H1 (cell line): ENCODE data around the gene TTLL1. TPM values are rescaled to one million over a fixed set of nuclear protein-coding genes. Genes with fewer than 3 reads are reported as not detected.

Source experiments
- CTCF ChIA-PET: fragments of 300-600 bp; sonication (Branson Sonifier 250); formaldehyde crosslinking; loops from one replicate; lab custom pipeline; 2021; ENCODE audit not compliant: partially characterized antibody; lab: Charles Lee
- POLR2A ChIA-PET: fragments of 300-600 bp; sonication (Branson Sonifier 250); formaldehyde crosslinking; loops from one replicate; lab custom pipeline; 2021; ENCODE audit warnings: inconsistent platforms; ENCODE audit not compliant: partially characterized antibody; lab: Charles Lee
- DNase-seq, 2 experiments: peaks; one replicate each; pipeline versions ENCODE4 v3.0.0 to v3.0.0-alpha.2; 2010 to 2022; ENCODE audit warnings: low spot score in 2 of 2, low read depth in 1 of 2, mixed read lengths in 1 of 2
- FAIRE-seq: peaks from 2 replicates; lab custom pipeline; 2011; peaks lifted over from hg19 to GRCh38; lab: Jason Lieb, UNC
- H2AFZ ChIP-seq: 2 replicates; pipeline ENCODE4 v1.8.1; 2012; ENCODE audit warnings: low read length, inconsistent platforms
- H2AK5ac ChIP-seq: 2 replicates; pipeline ENCODE4 v1.6.1; 2013; ENCODE audit warnings: low read depth, low read length
- H2BK120ac ChIP-seq: replicated peaks from 2 replicates; pipeline ENCODE3; 2013; ENCODE audit warnings: low read depth, low read length, inconsistent platforms
- H2BK12ac ChIP-seq: 2 replicates; pipeline ENCODE4 v1.6.1; 2013; ENCODE audit warnings: low read depth, low read length
- H2BK15ac ChIP-seq: 2 replicates; pipeline ENCODE4 v1.6.1; 2013; ENCODE audit warnings: low read length
- H2BK20ac ChIP-seq: 2 replicates; pipeline ENCODE4 v1.6.1; 2013; ENCODE audit warnings: low read length
- H2BK5ac ChIP-seq: 2 replicates; pipeline ENCODE4 v1.6.1; 2013; ENCODE audit warnings: low read depth, low read length
- H3K14ac ChIP-seq: 2 replicates; pipeline ENCODE4 v1.6.1; 2013; ENCODE audit warnings: inconsistent platforms; ENCODE audit not compliant: insufficient read length
- H3K18ac ChIP-seq: 2 replicates; pipeline ENCODE4 v1.6.1; 2013; ENCODE audit warnings: low read length; ENCODE audit errors: extremely low read depth
- H3K23ac ChIP-seq: 2 replicates; pipeline ENCODE4 v1.6.1; 2013; ENCODE audit warnings: inconsistent platforms; ENCODE audit not compliant: insufficient read length
- H3K23me2 ChIP-seq: 2 replicates; pipeline ENCODE4 v1.6.1; 2013; ENCODE audit warnings: low read depth, low read length
- H3K27ac ChIP-seq: 2 replicates; pipeline ENCODE4 v1.6.1; 2011; ENCODE audit warnings: low read depth, low read length, inconsistent platforms
- H3K27me3 ChIP-seq, 4 experiments: replicated peaks in 1 of 4; 1 replicate in 1 of 4; 2 replicates in 3 of 4; pipeline versions ENCODE4 v1.6.1 to v1.8.1; 2011 to 2013; ENCODE audit warnings: low read length in 3 of 4, mild to moderate bottlenecking in 3 of 4, inconsistent platforms in 2 of 4, mixed read lengths in 2 of 4, moderate library complexity in 1 of 4; ENCODE audit not compliant: control insufficient read depth in 3 of 4, insufficient read depth in 3 of 4; ENCODE audit errors: extremely low read depth in 1 of 4
- H3K36me3 ChIP-seq, 4 experiments: 2 replicates each; pipeline versions ENCODE4 v1.6.1 to v1.8.1; 2011 to 2013; ENCODE audit warnings: mild to moderate bottlenecking in 4 of 4, low read length in 3 of 4, moderate library complexity in 2 of 4, control low read depth in 1 of 4, inconsistent platforms in 1 of 4; ENCODE audit not compliant: insufficient read depth in 4 of 4, control insufficient read depth in 2 of 4
- H3K4ac ChIP-seq: replicated peaks from 2 replicates; pipeline ENCODE3; 2013; ENCODE audit warnings: low read length, low read depth, mixed read lengths, inconsistent platforms; ENCODE audit not compliant: insufficient read length
- H3K4me1 ChIP-seq, 4 experiments: replicated peaks in 1 of 4; 1 replicate in 1 of 4; 2 replicates in 3 of 4; pipeline versions ENCODE4 v1.6.1 to v1.8.1; 2011 to 2013; ENCODE audit warnings: low read length in 3 of 4, inconsistent platforms in 2 of 4, mixed read lengths in 1 of 4; ENCODE audit not compliant: insufficient read depth in 4 of 4, control insufficient read depth in 3 of 4
- H3K4me2 ChIP-seq, 2 experiments: 2 replicates each; pipeline versions ENCODE4 v1.6.1 to v1.8.1; 2011 to 2013; ENCODE audit warnings: low read depth in 2 of 2, low read length in 2 of 2, control low read depth in 1 of 2, inconsistent platforms in 1 of 2, mild to moderate bottlenecking in 1 of 2; ENCODE audit not compliant: insufficient read depth in 1 of 2
- H3K4me3 ChIP-seq, 4 experiments: fragments of 200-600, 300-600 bp in 1 of 4; sonication (generic), shearing (Covaris generic), sonication (Bioruptor Twin) in 1 of 4; 2 replicates each; pipeline versions ENCODE4 v1.5.1 to v1.8.1; 2011 to 2016; ENCODE audit warnings: low read length in 4 of 4, low read depth in 3 of 4, control low read depth in 2 of 4, inconsistent platforms in 2 of 4, mild to moderate bottlenecking in 2 of 4, mixed read lengths in 1 of 4, moderate library complexity in 1 of 4; ENCODE audit not compliant: insufficient read depth in 2 of 4; ENCODE audit errors: extremely low read depth in 1 of 4
- H3K56ac ChIP-seq: replicated peaks from 2 replicates; pipeline ENCODE3; 2013; ENCODE audit warnings: low read depth, mild to moderate bottlenecking, mixed read lengths, low read length, inconsistent platforms; ENCODE audit not compliant: insufficient read length
- H3K79me1 ChIP-seq: 2 replicates; pipeline ENCODE4 v1.6.1; 2013; ENCODE audit warnings: low read depth, low read length, control low read depth
- H3K79me2 ChIP-seq, 2 experiments: 2 replicates each; pipeline versions ENCODE4 v1.6.1 to v1.8.1; 2012 to 2013; ENCODE audit warnings: low read length in 2 of 2, mild to moderate bottlenecking in 2 of 2, inconsistent platforms in 1 of 2; ENCODE audit not compliant: insufficient read depth in 2 of 2, control insufficient read depth in 1 of 2
- H3K9ac ChIP-seq, 4 experiments: replicated peaks in 1 of 4; 1 replicate in 1 of 4; 2 replicates in 3 of 4; pipeline versions ENCODE4 v1.6.1 to v1.8.1; 2011 to 2013; ENCODE audit warnings: low read depth in 3 of 4, low read length in 3 of 4, control low read depth in 2 of 4, mild to moderate bottlenecking in 2 of 4, moderate library complexity in 2 of 4, inconsistent platforms in 1 of 4; ENCODE audit errors: extremely low read depth in 1 of 4
- H3K9me3 ChIP-seq, 2 experiments: 2 replicates each; pipeline versions ENCODE4 v1.6.1 to v1.8.1; 2012 to 2013; ENCODE audit warnings: mild to moderate bottlenecking in 2 of 2, moderate library complexity in 2 of 2, control low read depth in 1 of 2, inconsistent platforms in 1 of 2, low read depth in 1 of 2, low read length in 1 of 2, mixed read lengths in 1 of 2; ENCODE audit not compliant: insufficient read depth in 2 of 2
- H4K20me1 ChIP-seq, 2 experiments: replicated peaks in 1 of 2; 2 replicates each; pipeline versions ENCODE3 to v1.8.1; 2011 to 2013; ENCODE audit warnings: inconsistent platforms in 2 of 2, low read length in 2 of 2, mild to moderate bottlenecking in 1 of 2; ENCODE audit not compliant: insufficient read depth in 2 of 2, control insufficient read depth in 1 of 2
- H4K5ac ChIP-seq: 2 replicates; pipeline ENCODE4 v1.6.1; 2013; ENCODE audit warnings: low read length, low read depth, mixed read lengths, inconsistent platforms; ENCODE audit not compliant: insufficient read length
- H4K8ac ChIP-seq: 2 replicates; pipeline ENCODE4 v1.8.0; 2013; ENCODE audit warnings: mild to moderate bottlenecking, moderate library complexity, low read length, inconsistent platforms; ENCODE audit not compliant: insufficient read depth; ENCODE audit errors: extremely low read depth
- H4K91ac ChIP-seq: replicated peaks from 2 replicates; pipeline ENCODE3; 2013; ENCODE audit warnings: low read length, mixed read lengths, inconsistent platforms; ENCODE audit not compliant: insufficient read length
- NANOG ChIP-seq: IDR thresholded peaks from 2 replicates; pipeline ENCODE4 v1.6.1; 2011; ENCODE audit warnings: low read length, low read depth, mild to moderate bottlenecking, inconsistent platforms; ENCODE audit not compliant: insufficient read depth, poor library complexity, severe bottlenecking
- POLR2AphosphoS5 ChIP-seq: IDR thresholded peaks from 2 replicates; pipeline ENCODE4 v1.6.1; 2011; ENCODE audit warnings: low read depth, low read length
- RNF2 ChIP-seq: fragments of 200-900, 300-1000 bp; sonication (generic); IDR thresholded peaks from 2 replicates; pipeline ENCODE4 v1.7.1; 2016; ENCODE audit warnings: borderline replicate concordance, low read depth, mild to moderate bottlenecking, antibody characterized with exemption, low read length; ENCODE audit not compliant: poor library complexity, severe bottlenecking; ENCODE audit errors: missing control alignments
- SIN3A ChIP-seq, 2 experiments: IDR thresholded peaks in 1 of 2; conservative IDR thresholded peaks in 1 of 2; 2 replicates each; pipeline ENCODE4 v1.6.1; 2011 to 2012; ENCODE audit warnings: low read length in 2 of 2, improper control_type of control experiment in 1 of 2, low read depth in 1 of 2, mild to moderate bottlenecking in 1 of 2
- YY1 ChIP-seq: IDR thresholded peaks from 2 replicates; pipeline ENCODE4 v1.6.1; 2011; ENCODE audit warnings: low read depth, mild to moderate bottlenecking, low read length
- WGBS, 2 experiments: shearing (Covaris generic) in 1 of 2; methylation state at CpG; one replicate each; pipeline versions ENCODE4 v1.1.6 to v1.1.7; 2013 to 2015; ENCODE audit warnings: low lambda C conversion rate in 2 of 2, mixed read lengths in 2 of 2, inconsistent platforms in 1 of 2, low coverage in 1 of 2, missing lambda C conversion rate in 1 of 2; ENCODE audit not compliant: insufficient replicate concordance in 2 of 2, insufficient coverage in 1 of 2, insufficient read length in 1 of 2; ENCODE audit errors: extremely low coverage in 1 of 2, missing lambda C conversion rate in 1 of 2; 5-methylcytosine and 5-hydroxymethylcytosine counted together
- long read RNA-seq, 2 experiments: library from RNA in 1 of 2; library from capped mRNA in 1 of 2; stranded (forward); transcript quantifications; one replicate each; pipeline ENCODE4 v2.0.0, GENCODE V29; 2021; ENCODE audit warnings: inconsistent platforms in 1 of 2
- polyA minus RNA-seq, 3 experiments: library from RNA; depleted of rRNA, polyadenylated mRNA; stranded (reverse); fragments of >200 nt; gene quantifications; 1 replicate in 2 of 3; 2 replicates in 1 of 3; pipeline ENCODE4 v1.2.3, GENCODE V29; 2011
- polyA plus RNA-seq, 7 experiments: library from polyadenylated mRNA; depleted of rRNA in 3 of 7; stranded (reverse) in 5 of 7; unstranded in 2 of 7; fragments of >200 nt in 5 of 7; fragments of 200-250 nt in 2 of 7; gene quantifications; 1 replicate in 5 of 7; 2 replicates in 1 of 7; 4 replicates in 1 of 7; pipeline versions ENCODE4 v1.2.1 to v1.2.3, GENCODE V29; 2011 to 2013; ENCODE audit warnings: missing spikeins in 2 of 7, mixed read lengths in 2 of 7
- total RNA-seq: library from RNA; stranded (reverse); fragmentation: NEBNext Ultra II Directional; extraction: Animal tissue kit (Norgen Biotek cat#: 25700); gene quantifications from 2 replicates; pipeline ENCODE4 v1.2.1, GENCODE V29; 2021
- TF ChIP-seq, protein P1 (sequence below): IDR thresholded peaks from 2 replicates; pipeline ENCODE4 v1.6.1; 2012; ENCODE audit warnings: low read length, inconsistent platforms

Gene TTLL1
- total RNA-seq: 4.1 and 5.0 TPM in 2 replicates
- polyA plus RNA-seq (2011; rRNA removed): 13.8 and 17.3 TPM in 2 replicates
- polyA plus RNA-seq (2011; cell fraction: cytosol; rRNA removed): 15.6 TPM
- 14.0 TPM for polyA plus RNA-seq (2011; cell fraction: nucleus; rRNA removed)
- polyA plus RNA-seq (2012, experiment 1 of 2): 6.2 to 9.6 TPM (median 8.4 TPM) in 4 replicates
- polyA plus RNA-seq (2012, experiment 2 of 2): 3.5 TPM
- 5.0 TPM for polyA plus RNA-seq (2013, experiment 1 of 2)
- polyA plus RNA-seq (2013, experiment 2 of 2): 5.5 TPM
- 11.3 and 11.7 TPM in 2 replicates for polyA minus RNA-seq (2011; rRNA and poly(A)+ RNA removed)
- polyA minus RNA-seq (2011; cell fraction: cytosol; rRNA and poly(A)+ RNA removed): 3.4 TPM
- polyA minus RNA-seq (2011; cell fraction: nucleus; rRNA and poly(A)+ RNA removed): 5.2 TPM
- long read RNA-seq, experiment 1: 0 reads
- long read RNA-seq, experiment 2, transcript TTLL1-201 (11 exons, 1,645 nt): major isoform, 7 of 10 reads
- long read RNA-seq, experiment 2, partial matches to known transcripts: 2 of 10 reads
- long read RNA-seq, experiment 2, other reads (novel, unspliced or antisense): 1 of 10 reads

DNA sequence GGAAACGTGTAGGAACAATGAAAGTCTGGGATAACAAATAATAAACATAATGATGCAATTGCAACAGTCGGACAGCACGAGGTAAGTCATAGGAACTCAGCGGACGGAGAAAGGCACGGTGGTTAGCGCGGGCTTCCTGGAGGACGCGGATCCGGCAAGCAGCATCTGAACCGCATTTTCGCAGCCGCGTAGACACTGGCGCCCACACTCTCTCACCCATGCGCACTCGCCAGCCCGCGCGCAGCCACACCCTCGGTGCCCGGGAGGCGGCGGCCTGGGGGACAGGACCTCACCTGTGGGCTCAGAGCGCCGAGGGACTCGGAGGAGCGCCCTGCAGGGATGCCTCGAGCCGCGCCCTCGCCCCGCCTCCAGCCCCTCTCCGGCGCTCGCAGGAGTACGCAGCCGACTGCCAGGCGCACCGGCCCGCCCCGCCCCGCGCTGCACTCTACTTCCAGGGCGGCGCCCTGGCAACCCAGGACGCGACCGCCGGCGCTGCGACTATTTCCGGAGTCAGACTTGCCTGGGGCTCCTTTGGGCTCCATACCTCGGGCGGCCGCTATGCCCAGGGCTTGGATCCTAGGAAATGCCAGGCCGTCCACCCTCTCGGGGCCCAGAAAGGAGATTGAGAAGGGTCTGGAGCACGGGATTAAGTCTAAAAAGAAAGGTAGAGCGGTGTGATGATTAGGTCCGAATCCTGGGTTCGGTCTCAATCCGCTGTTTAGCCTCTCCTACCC, at the start of gene TTLL1:
TSS of gene TTLL1 (minus strand) at position 408 of the 734 bp plus-strand sequence. CDS start 13,805 bp downstream, outside the sequence.
- peak within 1 kb of the TSS; percentile 78 to 92 for H3K4me2 ChIP-seq
- ChIA-PET CTCF (no interaction called here), POLR2A (no interaction called here)
- H3K4me1 ChIP-seq: no peaks in the 10 kb centered on the region
- H2AFZ ChIP-seq: peak within 1 kb of the TSS; percentile 89
- H2BK15ac ChIP-seq: 0 out of 2 replicates have a peak within 1 kb of the TSS, but pooled peaks have one; percentile 0
- peak within 1 kb of the TSS; percentile 55 for H3K4ac ChIP-seq
- peak within 1 kb of the TSS; percentile 55 for H4K5ac ChIP-seq
- H3K23ac ChIP-seq: no peak within 1 kb of the TSS
- no peak within 1 kb of the TSS for H2BK120ac ChIP-seq
- H3K18ac ChIP-seq: peak within 1 kb of the TSS; percentile 80
- H4K8ac ChIP-seq: no peak within 1 kb of the TSS
- H3K14ac ChIP-seq: no peak within 1 kb of the TSS
- peak within 1 kb of the TSS; percentile 36 to 86 (median 70) for H3K9ac ChIP-seq
- H3K56ac ChIP-seq: no peak within 1 kb of the TSS
- no peak for FAIRE-seq
- DNase-seq: peak; percentile 75 to 95
- H2AK5ac ChIP-seq: no peak within 1 kb of the TSS
- H3K23me2 ChIP-seq: peaks cover 5% of the 10 kb centered on the region
- WGBS, 2 experiments: 8% methylated on average over 45 of the region's 64 CpGs; no CpG with 5 or more reads in 1 of the 2 experiments
- no peaks in the 10 kb centered on the region for H3K9me3 ChIP-seq
- H3K4me3 ChIP-seq: peak within 1 kb of the TSS; percentile 59 to 82 (median 65)
- H3K79me2 ChIP-seq: no peaks in the 10 kb centered on the region
- H3K36me3 ChIP-seq: no peaks in the 10 kb centered on the region; a peak in 1 of 8 replicates
- H2BK12ac ChIP-seq: 0 out of 2 replicates have a peak within 1 kb of the TSS, but pooled peaks have one; percentile 35
- H2BK5ac ChIP-seq: peak within 1 kb of the TSS; percentile 84; the same call in 1 of the 2 replicates
- H4K91ac ChIP-seq: peak within 1 kb of the TSS; percentile 77
- H3K27ac ChIP-seq: no peak within 1 kb of the TSS; the same call in 1 of the 2 replicates
- H2BK20ac ChIP-seq: no peak within 1 kb of the TSS
- H4K20me1 ChIP-seq: no peaks in the 10 kb centered on the region
- no peaks in the 10 kb centered on the region for H3K27me3 ChIP-seq
- no peaks in the 10 kb centered on the region for H3K79me1 ChIP-seq
- TF ChIP-seq YY1: peak; percentile 22; the same call in 1 of the 2 replicates
- TF ChIP-seq RNF2: no peak
- peak; percentile 23 for TF ChIP-seq NANOG
- peak; percentile 77 to 96; a peak in 3 of 4 replicates for TF ChIP-seq SIN3A (conservative IDR thresholded peaks at IDR 0.05 in 1 of 2, IDR thresholded peaks at IDR 0.05 in 1 of 2; ENCODE audit: low read depth in 1 of 2, low read length in 2 of 2)
- no peak; the same call in 1 of the 2 replicates for TF ChIP-seq POLR2AphosphoS5
- TF ChIP-seq, protein P1, sequence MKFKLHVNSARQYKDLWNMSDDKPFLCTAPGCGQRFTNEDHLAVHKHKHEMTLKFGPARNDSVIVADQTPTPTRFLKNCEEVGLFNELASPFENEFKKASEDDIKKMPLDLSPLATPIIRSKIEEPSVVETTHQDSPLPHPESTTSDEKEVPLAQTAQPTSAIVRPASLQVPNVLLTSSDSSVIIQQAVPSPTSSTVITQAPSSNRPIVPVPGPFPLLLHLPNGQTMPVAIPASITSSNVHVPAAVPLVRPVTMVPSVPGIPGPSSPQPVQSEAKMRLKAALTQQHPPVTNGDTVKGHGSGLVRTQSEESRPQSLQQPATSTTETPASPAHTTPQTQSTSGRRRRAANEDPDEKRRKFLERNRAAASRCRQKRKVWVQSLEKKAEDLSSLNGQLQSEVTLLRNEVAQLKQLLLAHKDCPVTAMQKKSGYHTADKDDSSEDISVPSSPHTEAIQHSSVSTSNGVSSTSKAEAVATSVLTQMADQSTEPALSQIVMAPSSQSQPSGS: no peak
